ENCODE results near the gene DMP1. TPM values are rescaled to one million over a fixed set of nuclear protein-coding genes. Genes with fewer than 3 reads are reported as not detected.

DMP1 gene
- total and polyA plus RNA-seq, 2 of the 8 experiments (the other 6 are each of a cell fraction or from before 2014, with no cell fraction given), result 0.05 to 0.17 TPM

- DNase-seq (ENCODE audit: low read depth in 1 of 2, low spot score in 2 of 2), result no peak
- H2BK15ac ChIP-seq (ENCODE audit: low read length), result no peak overlapping the region
- no peak overlapping the region for H3K4ac ChIP-seq (replicated peaks; ENCODE audit: insufficient read length, low read depth, low read length)
- no peak overlapping the region for H2BK12ac ChIP-seq (ENCODE audit: low read depth, low read length)
- no peak overlapping the region for H2BK20ac ChIP-seq (ENCODE audit: low read length)
- H3K4me1 ChIP-seq (replicated peaks in 1 of 4; ENCODE audit: control insufficient read depth in 3 of 4, insufficient read depth in 4 of 4, low read length in 3 of 4), result no peaks in the 10 kb centered on the region
- no peaks in the 10 kb centered on the region for H3K79me2 ChIP-seq (ENCODE audit: control insufficient read depth in 1 of 2, insufficient read depth in 2 of 2, low read length in 2 of 2)
- H3K27me3 ChIP-seq (replicated peaks in 1 of 4; ENCODE audit: control insufficient read depth in 3 of 4, extremely low read depth in 1 of 4, insufficient read depth in 3 of 4, low read length in 3 of 4), result no peaks in the 10 kb centered on the region
- H4K5ac ChIP-seq (ENCODE audit: insufficient read length, low read depth, low read length), result no peak overlapping the region
- H3K27ac ChIP-seq (ENCODE audit: low read depth, low read length), result no peak overlapping the region
- POLR2A ChIA-PET (ENCODE audit: partially characterized antibody), result no interaction called here
- H3K4me2 ChIP-seq (ENCODE audit: insufficient read depth in 1 of 2, low read depth in 2 of 2, low read length in 2 of 2), result no peak overlapping the region
- H3K4me3 ChIP-seq (ENCODE audit: extremely low read depth in 1 of 4, insufficient read depth in 2 of 4, low read depth in 3 of 4, low read length in 4 of 4), result no peak overlapping the region
- no peak for TF ChIP-seq BCL11A (IDR thresholded peaks at IDR 0.05; ENCODE audit: low read depth in 2 of 2, low read length in 2 of 2)
- no peak for TF ChIP-seq NANOG (IDR thresholded peaks at IDR 0.05; ENCODE audit: insufficient read depth, low read depth, low read length, poor library complexity, severe bottlenecking)
- no peak for TF ChIP-seq KDM1A (IDR thresholded peaks at IDR 0.05; ENCODE audit: borderline replicate concordance, low read length)
- no peak for TF ChIP-seq CHD1 (IDR thresholded peaks at IDR 0.05; ENCODE audit: low read depth, low read length)
- TF ChIP-seq CTCF (IDR thresholded peaks at IDR 0.05; ENCODE audit: control extremely low read depth in 1 of 3, insufficient read depth in 1 of 3, low read depth in 1 of 3, low read length in 3 of 3), result no peak; a peak in 1 of 4 replicates
- TF ChIP-seq TCF12 (IDR thresholded peaks at IDR 0.05; ENCODE audit: low read depth, low read length), result no peak
- no peak for TF ChIP-seq TEAD4 (IDR thresholded peaks at IDR 0.05; ENCODE audit: low read depth, low read length)
- TF ChIP-seq MAFK (IDR thresholded peaks at IDR 0.05; ENCODE audit: low read depth, low read length), result no peak
- no peak for TF ChIP-seq POU5F1 (IDR thresholded peaks at IDR 0.05; ENCODE audit: low read depth, low read length)
- no peak overlapping the region for H4K91ac ChIP-seq (replicated peaks; ENCODE audit: insufficient read length, low read length)
- no peaks in the 10 kb centered on the region for H3K79me1 ChIP-seq (ENCODE audit: low read depth, low read length)
- WGBS, 2 experiments (ENCODE audit: extremely low coverage in 1 of 2, insufficient coverage in 1 of 2, insufficient read length in 1 of 2, insufficient replicate concordance in 2 of 2, low coverage in 1 of 2, low lambda C conversion rate in 2 of 2, missing lambda C conversion rate in 1 of 2), result 92% methylated on average over 5 of the region's 5 CpGs; no CpG with 5 or more reads in 1 of the 2 experiments
- no peaks in the 10 kb centered on the region for H4K20me1 ChIP-seq (replicated peaks in 1 of 2; ENCODE audit: control insufficient read depth in 1 of 2, insufficient read depth in 2 of 2, low read length in 2 of 2)
- no peak overlapping the region for H3K14ac ChIP-seq (ENCODE audit: insufficient read length)
- no peak overlapping the region for H4K8ac ChIP-seq (ENCODE audit: extremely low read depth, insufficient read depth, low read length)
- H3K18ac ChIP-seq (ENCODE audit: extremely low read depth, low read length), result no peak overlapping the region
- CTCF ChIA-PET (ENCODE audit: partially characterized antibody), result interaction anchor here (0.6 to 1.5 kb wide), 7 partner anchors 10 to 142 kb away, joined by 3 to 5 read pairs (median 4); partner anchors contain the start of gene IBSP
- no peak for FAIRE-seq
- H3K9me3 ChIP-seq (ENCODE audit: insufficient read depth in 2 of 2, low read depth in 1 of 2, low read length in 1 of 2), result peaks cover 35 to 37% of the 10 kb centered on the region in 2 experiments
- H3K56ac ChIP-seq (replicated peaks; ENCODE audit: insufficient read length, low read depth, low read length), result no peak overlapping the region
- H3K36me3 ChIP-seq (ENCODE audit: control insufficient read depth in 2 of 4, insufficient read depth in 4 of 4, low read length in 3 of 4), result peaks cover 0 to 6% (median 0%) of the 10 kb centered on the region in 4 experiments; a peak in 2 of 8 replicates
- no peak overlapping the region for H2AK5ac ChIP-seq (ENCODE audit: low read depth, low read length)
- no peaks in the 10 kb centered on the region for H3K23me2 ChIP-seq (ENCODE audit: low read depth, low read length)
- no peak overlapping the region for H2BK5ac ChIP-seq (ENCODE audit: low read depth, low read length)
- H3K9ac ChIP-seq (replicated peaks in 1 of 4; ENCODE audit: extremely low read depth in 1 of 4, low read depth in 3 of 4, low read length in 3 of 4), result no peak overlapping the region
- no peak overlapping the region for H3K23ac ChIP-seq (ENCODE audit: insufficient read length)
- no peak overlapping the region for H2AFZ ChIP-seq (ENCODE audit: low read length)
- no peak overlapping the region for H2BK120ac ChIP-seq (replicated peaks; ENCODE audit: low read depth, low read length)
Measured at GRCh38 chr4:87697272-87697671, 47.2 kb downstream of the DMP1 start.
